C4-2B (cell line): ENCODE results near the gene FNDC7.

Experiments
- ZFX ChIP-seq: fragments of 450-650 bp; IDR thresholded peaks from 2 replicates; pipeline ENCODE4 v1.6.1; 2017
- TF ChIP-seq, protein P1 (sequence below): fragments of 450-650 bp; conservative IDR thresholded peaks from 2 replicates; pipeline ENCODE4 v1.5.1; 2017; ENCODE audit warnings: mild to moderate bottlenecking

DNA sequence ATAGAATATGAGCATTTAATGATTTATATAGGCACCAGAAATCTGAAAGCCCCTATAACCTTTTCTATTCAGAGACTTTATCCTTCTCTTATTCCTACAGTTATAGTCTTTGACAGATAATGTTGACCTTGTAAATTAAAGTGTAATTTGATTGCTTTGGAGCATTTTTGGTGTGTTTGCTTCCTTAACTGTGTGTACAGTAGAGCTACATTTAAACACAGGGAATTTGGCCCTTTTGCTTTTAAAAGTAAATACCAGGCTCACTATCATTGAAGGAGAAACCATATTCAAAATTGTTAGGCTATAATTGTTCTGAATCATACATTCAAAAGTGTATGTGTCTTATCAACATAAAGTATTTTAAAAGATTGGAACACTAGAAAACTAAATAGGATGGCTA is 66.7 kb downstream of the FNDC7 start:
- TF ChIP-seq, protein P1, sequence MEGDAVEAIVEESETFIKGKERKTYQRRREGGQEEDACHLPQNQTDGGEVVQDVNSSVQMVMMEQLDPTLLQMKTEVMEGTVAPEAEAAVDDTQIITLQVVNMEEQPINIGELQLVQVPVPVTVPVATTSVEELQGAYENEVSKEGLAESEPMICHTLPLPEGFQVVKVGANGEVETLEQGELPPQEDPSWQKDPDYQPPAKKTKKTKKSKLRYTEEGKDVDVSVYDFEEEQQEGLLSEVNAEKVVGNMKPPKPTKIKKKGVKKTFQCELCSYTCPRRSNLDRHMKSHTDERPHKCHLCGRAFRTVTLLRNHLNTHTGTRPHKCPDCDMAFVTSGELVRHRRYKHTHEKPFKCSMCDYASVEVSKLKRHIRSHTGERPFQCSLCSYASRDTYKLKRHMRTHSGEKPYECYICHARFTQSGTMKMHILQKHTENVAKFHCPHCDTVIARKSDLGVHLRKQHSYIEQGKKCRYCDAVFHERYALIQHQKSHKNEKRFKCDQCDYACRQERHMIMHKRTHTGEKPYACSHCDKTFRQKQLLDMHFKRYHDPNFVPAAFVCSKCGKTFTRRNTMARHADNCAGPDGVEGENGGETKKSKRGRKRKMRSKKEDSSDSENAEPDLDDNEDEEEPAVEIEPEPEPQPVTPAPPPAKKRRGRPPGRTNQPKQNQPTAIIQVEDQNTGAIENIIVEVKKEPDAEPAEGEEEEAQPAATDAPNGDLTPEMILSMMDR: no peak
- TF ChIP-seq ZFX: no peak
